GM18511 (cell line): ENCODE results near the gene CCZ1.
"Not testable (repeated sequence)": the region's sequence is repeated elsewhere in the genome, so short reads cannot be mapped to it uniquely, and the experiment has no call there.

Source experiments
- ATAC-seq: cut with Tn5 transposase; IDR thresholded peaks from one replicate; pipeline ENCODE4 v1.9.1; 2021; ENCODE audit warnings: mild to moderate bottlenecking, moderate library complexity; ENCODE audit not compliant: unreplicated experiment

CCZ1 gene

GRCh38 chr7:5898480-5899224 is at the start of gene CCZ1:
CCZ1 (plus strand) TSS chr7:5898733; CDS start chr7:5898800, 67 bp downstream.
- ATAC-seq: peak; percentile 94

- ATAC-seq: no peak
These were observed 47.6 kb upstream of the CCZ1 start for GRCh38 chr7:5850944-5851343.

GRCh38 chr7:5854738-5855137 is 43.8 kb upstream of the CCZ1 start:
- ATAC-seq: no peak

GRCh38 chr7:5857041-5857575 is 41.4 kb upstream of the CCZ1 start:
- ATAC-seq: not testable (repeated sequence)

- ATAC-seq: not testable (repeated sequence)
These were observed 40.0 kb upstream of the CCZ1 start for GRCh38 chr7:5858494-5858893.

GRCh38 chr7:5861281-5861680 is 37.3 kb upstream of the CCZ1 start:
- not testable (repeated sequence) for ATAC-seq

GRCh38 chr7:5862753-5863366 is 35.7 kb upstream of the CCZ1 start:
- not testable (repeated sequence) for ATAC-seq

GRCh38 chr7:5865279-5865931 is 33.1 kb upstream of the CCZ1 start:
- ATAC-seq: not testable (repeated sequence)

- ATAC-seq: no peak
These were observed 31.5 kb upstream of the CCZ1 start for GRCh38 chr7:5867060-5867459.

GRCh38 chr7:5868928-5869341 is 29.6 kb upstream of the CCZ1 start:
- ATAC-seq: not testable (repeated sequence)

GRCh38 chr7:5869691-5870090 is 28.8 kb upstream of the CCZ1 start:
- no peak for ATAC-seq

GRCh38 chr7:5870311-5870710 is 28.2 kb upstream of the CCZ1 start:
- ATAC-seq: no peak

GRCh38 chr7:5872326-5872725 is 26.2 kb upstream of the CCZ1 start:
- no peak for ATAC-seq

- not testable (repeated sequence) for ATAC-seq
These were observed 18.9 kb upstream of the CCZ1 start for GRCh38 chr7:5879591-5879990.

GRCh38 chr7:5880106-5880505 is 18.4 kb upstream of the CCZ1 start:
- not testable (repeated sequence) for ATAC-seq

GRCh38 chr7:5884431-5884830 is 14.1 kb upstream of the CCZ1 start:
- ATAC-seq: not testable (repeated sequence)

- not testable (repeated sequence) for ATAC-seq
These were observed 10.5 kb upstream of the CCZ1 start for GRCh38 chr7:5888021-5888420.

- not testable (repeated sequence) for ATAC-seq
These were observed 8.3 kb upstream of the CCZ1 start for GRCh38 chr7:5890244-5890643.

- ATAC-seq: no peak
These were observed 6.0 kb upstream of the CCZ1 start for GRCh38 chr7:5892498-5892897.

- ATAC-seq: not testable (repeated sequence)
These were observed 1.1 kb upstream of the CCZ1 start for GRCh38 chr7:5897369-5897919.

GRCh38 chr7:5903002-5903401 is 4.5 kb downstream of the CCZ1 start:
- not testable (repeated sequence) for ATAC-seq
